GM12874 (cell line): ENCODE data around the gene POU5F2.

ENCODE experiments used
- TF ChIP-seq, protein P1 (sequence below): IDR thresholded peaks from 2 replicates; pipeline ENCODE4 v1.5.1; 2011; ENCODE audit warnings: low read depth, mild to moderate bottlenecking, control low read depth, low read length, moderate library complexity; ENCODE audit not compliant: insufficient read depth

The POU5F2 gene

DNA sequence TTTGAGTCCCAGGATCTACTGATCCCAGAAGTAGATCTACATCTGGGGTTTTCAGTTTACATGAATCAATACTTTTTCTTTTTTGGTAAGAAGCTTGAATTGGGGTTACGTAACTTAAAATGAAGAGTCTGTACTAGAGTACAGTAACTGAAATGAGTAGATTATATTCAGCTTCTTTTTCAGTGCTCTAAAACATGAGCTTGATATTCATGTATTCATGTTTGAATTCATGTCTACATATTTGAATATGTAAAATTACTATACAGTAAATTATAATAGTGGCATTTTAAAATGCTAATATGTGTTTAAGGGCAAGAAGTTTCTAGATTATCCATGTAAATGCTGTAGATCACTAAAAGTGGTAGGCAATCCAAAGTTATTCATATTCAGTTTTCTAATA is 14.8 kb downstream of the POU5F2 start:
- TF ChIP-seq, protein P1, sequence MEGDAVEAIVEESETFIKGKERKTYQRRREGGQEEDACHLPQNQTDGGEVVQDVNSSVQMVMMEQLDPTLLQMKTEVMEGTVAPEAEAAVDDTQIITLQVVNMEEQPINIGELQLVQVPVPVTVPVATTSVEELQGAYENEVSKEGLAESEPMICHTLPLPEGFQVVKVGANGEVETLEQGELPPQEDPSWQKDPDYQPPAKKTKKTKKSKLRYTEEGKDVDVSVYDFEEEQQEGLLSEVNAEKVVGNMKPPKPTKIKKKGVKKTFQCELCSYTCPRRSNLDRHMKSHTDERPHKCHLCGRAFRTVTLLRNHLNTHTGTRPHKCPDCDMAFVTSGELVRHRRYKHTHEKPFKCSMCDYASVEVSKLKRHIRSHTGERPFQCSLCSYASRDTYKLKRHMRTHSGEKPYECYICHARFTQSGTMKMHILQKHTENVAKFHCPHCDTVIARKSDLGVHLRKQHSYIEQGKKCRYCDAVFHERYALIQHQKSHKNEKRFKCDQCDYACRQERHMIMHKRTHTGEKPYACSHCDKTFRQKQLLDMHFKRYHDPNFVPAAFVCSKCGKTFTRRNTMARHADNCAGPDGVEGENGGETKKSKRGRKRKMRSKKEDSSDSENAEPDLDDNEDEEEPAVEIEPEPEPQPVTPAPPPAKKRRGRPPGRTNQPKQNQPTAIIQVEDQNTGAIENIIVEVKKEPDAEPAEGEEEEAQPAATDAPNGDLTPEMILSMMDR, result no peak

DNA sequence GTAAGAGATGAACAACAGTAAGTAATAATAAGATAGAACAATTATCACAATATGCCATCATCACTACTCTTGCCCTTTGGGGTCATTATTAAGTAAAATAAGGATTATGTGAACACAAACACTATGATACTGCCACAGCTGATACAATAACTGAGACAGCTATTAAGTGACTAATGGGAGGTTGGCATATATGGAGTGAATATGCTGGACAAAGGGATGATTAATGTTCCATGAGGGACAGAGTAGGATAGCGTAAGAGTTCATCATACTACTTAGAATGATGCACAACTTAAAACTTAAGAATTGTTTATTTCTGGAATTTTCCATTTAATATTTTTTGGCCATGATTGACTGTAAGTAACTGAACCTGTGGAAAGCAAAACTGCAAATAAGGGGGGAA is 16.6 kb downstream of the POU5F2 start:
- TF ChIP-seq, protein P1, result no peak

DNA sequence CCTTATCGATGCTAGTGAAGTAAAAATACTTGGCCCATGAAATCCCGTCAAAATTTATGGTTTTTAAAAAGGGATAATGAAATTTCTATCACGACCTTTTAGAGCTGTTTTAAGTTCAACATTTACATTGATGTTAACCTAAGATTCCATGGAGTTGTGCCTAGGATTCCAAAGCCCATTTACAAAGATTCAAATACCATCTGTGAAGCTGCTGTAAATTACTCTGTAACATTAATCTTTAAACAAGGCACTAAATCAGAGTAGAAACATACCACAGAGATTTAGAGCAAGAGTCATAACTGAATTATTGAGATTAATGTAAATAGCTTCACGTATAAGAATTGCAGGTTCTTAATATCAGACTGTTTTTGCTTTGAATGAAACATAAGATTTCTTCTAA is 17.7 kb downstream of the POU5F2 start:
- TF ChIP-seq, protein P1, result no peak

DNA sequence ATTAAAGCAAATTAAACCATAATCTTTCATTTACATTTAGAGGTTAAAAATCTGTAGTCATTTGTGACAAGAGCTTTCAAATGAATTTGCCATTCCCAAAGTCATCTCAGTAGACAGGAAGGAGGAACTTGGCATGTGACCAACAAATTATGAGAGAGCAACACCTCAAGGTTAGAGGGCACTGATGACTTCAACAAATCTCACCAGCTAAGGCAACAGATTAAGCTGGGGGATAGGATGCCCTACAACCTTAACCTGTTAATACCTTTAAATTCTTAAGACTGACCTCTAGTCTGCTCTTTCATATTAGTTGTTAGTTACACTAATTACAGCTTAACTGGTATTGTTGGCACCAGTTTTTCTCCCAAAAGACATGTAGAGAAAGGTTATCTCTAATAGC is 18.4 kb downstream of the POU5F2 start:
- TF ChIP-seq, protein P1, result no peak

DNA sequence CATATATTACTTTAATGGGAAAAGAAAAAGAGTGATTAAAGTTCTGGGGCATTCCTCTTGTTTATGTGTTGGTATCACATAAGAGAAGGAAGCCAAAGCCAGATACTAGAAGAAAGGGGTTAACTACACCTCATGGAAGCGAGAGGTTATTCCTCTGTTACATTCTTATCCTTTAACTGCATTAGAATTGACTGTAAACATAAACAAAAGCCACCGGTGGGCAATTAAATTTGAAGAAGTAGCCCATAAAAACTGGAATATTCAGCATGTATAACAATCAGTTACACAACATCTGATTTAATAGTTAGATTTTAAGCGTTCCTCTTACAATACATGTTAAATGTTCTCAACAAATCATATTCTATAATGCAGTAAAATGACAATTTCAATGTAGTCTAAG is 18.8 kb downstream of the POU5F2 start:
- TF ChIP-seq, protein P1, result no peak

DNA sequence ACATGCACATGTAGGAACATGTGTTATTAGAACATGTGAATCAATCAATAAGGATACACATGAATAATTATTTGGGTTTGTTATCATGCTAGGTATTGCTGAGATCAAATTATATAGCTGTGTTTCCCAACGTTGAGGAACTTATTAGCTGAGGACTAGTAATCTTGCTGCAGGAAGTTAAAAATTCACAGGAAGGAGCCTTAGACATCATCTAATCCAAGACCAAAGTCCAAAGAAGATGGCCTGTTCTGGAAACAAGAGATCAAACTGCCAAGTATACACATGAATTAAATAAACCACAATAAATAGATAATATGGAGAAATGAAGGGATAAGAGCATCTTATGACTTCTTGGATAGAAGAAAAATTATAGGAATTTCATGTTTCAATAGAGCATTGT is 19.9 kb downstream of the POU5F2 start:
- TF ChIP-seq, protein P1, result no peak

DNA sequence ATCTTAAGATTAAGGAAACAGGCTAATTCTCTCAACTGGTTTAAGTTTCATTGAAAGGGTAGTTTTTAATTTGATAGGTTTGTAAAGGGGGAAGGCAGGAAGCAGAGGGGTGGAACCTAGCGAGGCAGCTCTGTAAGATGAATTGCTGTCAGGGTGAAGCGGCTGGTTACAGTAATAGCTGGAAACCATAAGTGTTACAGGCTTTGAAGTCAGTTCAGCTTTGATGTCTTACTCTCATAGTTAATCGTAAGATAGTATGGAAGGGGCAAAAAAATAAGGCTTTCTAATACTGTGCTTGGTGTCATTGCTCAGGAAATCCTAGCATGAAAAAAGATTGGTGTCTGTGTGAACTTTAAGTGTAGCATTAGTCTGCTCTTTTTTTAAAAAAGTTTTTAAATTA is 20.3 kb downstream of the POU5F2 start:
- TF ChIP-seq, protein P1, result no peak

DNA sequence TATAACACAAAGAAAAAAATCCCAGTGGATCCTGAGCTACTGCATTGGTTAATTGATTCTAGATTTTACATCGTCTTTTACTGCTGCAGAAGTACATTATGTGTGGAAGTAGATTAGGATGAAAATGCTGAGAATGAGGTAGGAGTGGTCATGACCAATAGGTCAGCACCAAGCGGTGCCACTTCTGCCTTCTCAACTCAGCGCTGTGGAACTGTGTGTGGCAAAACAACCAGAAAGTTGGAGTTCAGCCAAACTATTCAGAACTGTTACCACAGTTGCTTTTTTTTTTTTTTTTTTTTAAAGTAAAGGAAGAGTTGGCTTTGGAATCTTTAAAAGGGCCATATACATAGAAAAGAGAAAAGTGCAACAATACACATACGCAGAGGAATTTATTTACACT is 24.2 kb downstream of the POU5F2 start:
- TF ChIP-seq, protein P1, result no peak
